ENCODE data around the gene BMP6.

Gene BMP6

GRCh38 chr6:7901056-7901455 is 175.2 kb downstream of the BMP6 start:
- in situ Hi-C loops (cut with MboI; ENCODE audit: low sequenced_read_pairs): no loop called here

DNA sequence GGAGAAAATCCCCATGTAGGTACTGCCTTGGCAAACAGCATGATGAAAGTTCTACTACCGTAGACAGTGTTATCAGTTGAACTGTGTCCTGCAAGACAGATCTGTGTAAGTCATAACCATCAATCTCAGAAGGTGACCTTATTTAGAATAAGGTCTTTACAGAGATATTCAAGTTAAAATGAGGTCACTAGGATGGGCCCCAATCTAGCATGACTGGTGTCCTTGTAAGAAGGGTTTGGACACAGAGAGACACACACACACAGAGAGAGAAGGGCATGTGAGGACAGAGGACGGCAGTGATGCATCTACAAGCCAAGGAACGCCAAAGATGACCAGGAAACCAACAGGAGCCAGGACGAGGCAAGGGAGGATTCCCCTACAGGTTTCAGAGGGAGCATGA is 175.9 kb downstream of the BMP6 start:
- in situ Hi-C loops (cut with MboI; ENCODE audit: low sequenced_read_pairs): no loop called here

DNA sequence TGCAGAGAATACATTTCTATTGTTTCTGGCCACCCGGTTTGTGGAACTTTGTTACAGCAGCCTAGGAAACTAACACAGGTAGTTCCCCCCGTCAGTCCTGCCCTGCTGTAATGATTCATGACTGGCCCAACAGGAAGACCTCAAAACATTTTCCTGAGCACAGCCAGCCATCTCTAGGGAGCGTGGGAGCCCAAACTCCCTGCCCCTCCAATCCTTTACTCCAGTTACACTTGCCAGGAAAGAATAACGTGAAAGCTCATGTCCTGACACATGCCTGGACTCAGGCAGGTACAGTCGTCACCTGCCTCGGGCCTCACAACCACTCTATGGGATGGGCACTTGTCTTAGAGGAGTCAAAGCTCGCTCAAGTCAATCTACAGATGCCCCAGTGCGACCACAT is 176.3 kb downstream of the BMP6 start:
- in situ Hi-C loops (cut with MboI; ENCODE audit: low sequenced_read_pairs): no loop called here

DNA sequence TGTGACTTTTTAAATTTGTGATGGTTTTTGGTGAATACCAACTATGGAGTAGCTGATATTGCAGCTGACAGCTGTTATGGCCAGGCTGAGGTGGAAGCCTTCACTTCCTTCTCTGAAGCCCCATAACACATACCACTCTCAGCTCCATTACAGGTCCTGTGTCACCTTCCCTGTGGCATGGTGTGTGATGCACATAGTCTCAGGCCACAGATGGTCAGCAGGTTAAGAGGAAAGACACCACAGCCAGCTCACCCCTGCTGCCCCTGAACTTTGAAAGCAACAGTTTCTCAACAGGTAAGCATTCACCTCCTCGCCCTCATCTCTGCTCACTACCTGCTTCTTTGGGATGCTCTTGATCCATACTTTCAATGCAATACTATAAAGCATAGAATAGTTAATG is 177.0 kb downstream of the BMP6 start:
- in situ Hi-C loops (cut with MboI; ENCODE audit: low sequenced_read_pairs): no loop called here

- in situ Hi-C loops (cut with MboI; ENCODE audit: low sequenced_read_pairs): no loop called here
Observed at GRCh38 chr6:7903673-7904072, 177.8 kb downstream of the BMP6 start.

GRCh38 chr6:7904654-7905319 is 178.9 kb downstream of the BMP6 start:
- in situ Hi-C loops (cut with MboI; ENCODE audit: low sequenced_read_pairs): no loop called here

DNA sequence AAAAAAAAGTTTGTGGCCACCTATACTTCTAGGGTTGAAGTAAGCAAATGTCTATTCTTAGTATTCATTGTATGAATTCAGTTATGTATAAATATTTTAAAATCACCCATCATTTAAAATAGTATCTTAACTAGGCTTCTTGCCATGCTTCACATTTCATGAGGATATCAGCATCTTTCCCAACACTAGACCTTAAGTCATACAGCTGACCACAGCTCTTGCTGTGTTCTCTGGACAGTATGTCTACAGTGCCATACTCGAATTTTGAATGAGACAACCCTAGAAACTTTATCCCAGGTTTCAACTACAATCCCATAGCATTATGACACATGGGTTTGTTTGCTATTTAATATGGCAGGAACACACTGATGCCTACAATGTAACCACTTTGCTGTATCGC is 179.5 kb downstream of the BMP6 start:
- in situ Hi-C loops (cut with MboI; ENCODE audit: low sequenced_read_pairs): no loop called here

DNA sequence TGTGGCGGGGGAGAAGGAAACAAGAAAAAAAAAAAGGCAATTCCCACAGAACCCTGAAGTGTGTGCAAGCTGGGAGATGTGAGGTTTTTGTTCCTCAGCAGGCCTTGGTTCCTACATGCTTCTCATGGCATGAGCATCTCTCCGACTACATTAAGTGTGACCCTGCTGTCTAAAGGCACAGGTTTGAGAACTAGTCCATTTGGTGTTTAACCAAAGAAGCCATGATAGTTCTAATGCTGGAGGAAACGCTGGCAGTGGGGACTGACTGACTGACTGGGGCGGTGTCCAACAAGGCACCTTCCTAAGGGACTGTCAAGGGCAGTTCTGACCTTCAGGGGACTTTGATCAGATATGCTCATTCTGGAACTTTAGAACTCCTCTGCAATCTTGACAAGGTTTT is 180.8 kb downstream of the BMP6 start:
- in situ Hi-C loops (cut with MboI; ENCODE audit: low sequenced_read_pairs): no loop called here

DNA sequence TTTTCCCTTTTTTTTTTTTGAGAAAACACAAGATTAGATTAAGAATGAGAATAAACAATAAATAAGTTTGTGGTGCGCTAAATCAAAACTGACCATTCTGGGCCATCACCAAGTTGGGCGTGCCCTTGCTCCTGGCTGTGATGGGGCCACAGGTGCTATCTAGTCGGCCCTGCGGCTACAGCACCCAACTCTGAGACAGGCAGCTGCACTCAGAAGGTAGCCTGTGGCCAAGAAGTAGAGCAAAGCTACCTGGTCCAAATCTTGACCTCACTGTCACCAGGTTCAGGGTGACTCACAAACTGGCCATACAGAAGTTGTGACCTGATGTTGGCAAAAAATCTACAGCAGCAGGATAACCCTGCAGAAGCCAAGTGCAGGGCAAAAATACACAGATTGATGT is 181.3 kb downstream of the BMP6 start:
- in situ Hi-C loops (cut with MboI; ENCODE audit: low sequenced_read_pairs): no loop called here

GRCh38 chr6:7909323-7910276 is 183.7 kb downstream of the BMP6 start:
- in situ Hi-C loops (cut with MboI; ENCODE audit: low sequenced_read_pairs): no loop called here

- in situ Hi-C loops (cut with MboI; ENCODE audit: low sequenced_read_pairs): no loop called here
Observed at GRCh38 chr6:7910298-7910653, 184.4 kb downstream of the BMP6 start.

DNA sequence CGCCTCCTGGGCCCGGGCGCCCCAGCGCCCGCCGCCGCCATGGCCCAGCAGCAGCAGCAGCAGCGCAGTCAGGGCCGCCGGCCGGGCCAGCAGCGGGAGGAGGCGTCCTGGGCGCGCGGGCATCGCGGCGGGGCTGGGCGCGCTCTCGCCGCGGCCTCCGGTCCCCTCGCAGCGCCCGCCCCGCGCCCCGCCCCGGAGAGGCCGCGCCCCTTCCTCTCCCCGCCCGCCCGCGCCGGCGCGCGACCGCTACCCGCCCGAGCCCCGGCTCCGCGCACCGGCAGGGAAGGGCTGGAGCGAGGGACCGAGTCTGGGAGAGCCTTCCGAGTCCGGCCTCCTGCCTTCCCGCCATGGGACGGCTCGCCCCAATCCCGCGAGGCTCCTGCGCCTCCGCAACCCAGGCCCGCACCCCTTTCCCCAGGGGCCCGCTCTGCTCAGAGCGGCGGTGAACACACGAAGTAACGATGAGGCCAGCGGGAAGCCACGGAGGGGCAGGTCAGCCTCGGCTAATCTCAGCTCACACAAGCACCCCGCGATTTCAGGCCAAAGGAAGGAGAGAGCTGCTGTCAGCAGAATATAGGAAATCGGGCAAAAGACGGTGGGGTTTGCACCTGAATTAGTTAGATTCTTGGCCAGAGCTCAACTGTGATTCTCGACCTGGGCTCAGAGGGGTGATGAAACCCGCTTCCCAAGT is 184.9 kb downstream of the BMP6 start, which contains the start of gene TXNDC5:
Gene TXNDC5 (minus strand): TSS at position 135 of the 691 bp plus-strand sequence. CDS start 12 bp downstream, at position 123.
- in situ Hi-C loops (cut with MboI; ENCODE audit: low sequenced_read_pairs): no loop called here

DNA sequence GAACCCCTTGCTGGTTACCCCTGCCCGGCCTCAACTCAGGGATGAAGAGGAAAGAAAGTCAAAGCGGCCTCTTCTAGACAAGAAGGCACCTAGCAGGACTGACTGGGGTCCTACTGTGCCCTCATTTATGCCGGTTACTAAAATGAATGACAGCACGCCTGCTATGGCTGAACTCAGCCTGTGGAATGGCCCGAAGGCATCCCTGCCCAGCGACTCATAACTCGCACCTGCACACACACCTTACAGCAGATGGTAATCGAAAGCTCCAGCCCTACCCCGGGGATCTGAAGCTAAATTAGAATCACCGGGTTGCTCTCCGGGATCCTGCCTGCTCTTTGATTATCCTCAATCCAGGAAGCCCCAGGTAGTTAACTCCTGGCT is 185.4 kb downstream of the BMP6 start:
- in situ Hi-C loops (cut with MboI; ENCODE audit: low sequenced_read_pairs): no loop called here

- in situ Hi-C loops (cut with MboI; ENCODE audit: low sequenced_read_pairs): no loop called here
Observed at GRCh38 chr6:7912024-7912423, 186.1 kb downstream of the BMP6 start.

GRCh38 chr6:7912736-7913517 is 187.0 kb downstream of the BMP6 start:
- in situ Hi-C loops (cut with MboI; ENCODE audit: low sequenced_read_pairs): no loop called here

DNA sequence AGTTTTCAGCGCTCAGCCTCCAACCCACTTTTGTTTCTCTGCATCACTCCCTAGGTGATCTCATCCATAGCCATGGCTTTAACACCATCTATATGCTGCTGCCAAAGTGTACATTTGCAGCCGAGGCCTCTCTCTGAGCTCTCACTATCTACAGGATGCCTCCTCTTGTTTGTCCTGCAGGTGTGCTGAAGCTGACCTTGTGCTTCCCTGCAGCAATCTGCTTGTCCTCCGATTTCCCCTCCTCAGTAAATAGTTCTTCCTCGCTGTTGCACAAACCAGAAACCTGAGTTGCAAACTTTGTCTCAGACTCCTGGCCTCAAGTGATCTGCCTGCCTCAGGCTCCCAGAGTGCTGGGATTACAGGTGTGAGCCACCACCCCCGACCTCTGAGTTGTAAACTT is 188.4 kb downstream of the BMP6 start:
- in situ Hi-C loops (cut with MboI; ENCODE audit: low sequenced_read_pairs): no loop called here

DNA sequence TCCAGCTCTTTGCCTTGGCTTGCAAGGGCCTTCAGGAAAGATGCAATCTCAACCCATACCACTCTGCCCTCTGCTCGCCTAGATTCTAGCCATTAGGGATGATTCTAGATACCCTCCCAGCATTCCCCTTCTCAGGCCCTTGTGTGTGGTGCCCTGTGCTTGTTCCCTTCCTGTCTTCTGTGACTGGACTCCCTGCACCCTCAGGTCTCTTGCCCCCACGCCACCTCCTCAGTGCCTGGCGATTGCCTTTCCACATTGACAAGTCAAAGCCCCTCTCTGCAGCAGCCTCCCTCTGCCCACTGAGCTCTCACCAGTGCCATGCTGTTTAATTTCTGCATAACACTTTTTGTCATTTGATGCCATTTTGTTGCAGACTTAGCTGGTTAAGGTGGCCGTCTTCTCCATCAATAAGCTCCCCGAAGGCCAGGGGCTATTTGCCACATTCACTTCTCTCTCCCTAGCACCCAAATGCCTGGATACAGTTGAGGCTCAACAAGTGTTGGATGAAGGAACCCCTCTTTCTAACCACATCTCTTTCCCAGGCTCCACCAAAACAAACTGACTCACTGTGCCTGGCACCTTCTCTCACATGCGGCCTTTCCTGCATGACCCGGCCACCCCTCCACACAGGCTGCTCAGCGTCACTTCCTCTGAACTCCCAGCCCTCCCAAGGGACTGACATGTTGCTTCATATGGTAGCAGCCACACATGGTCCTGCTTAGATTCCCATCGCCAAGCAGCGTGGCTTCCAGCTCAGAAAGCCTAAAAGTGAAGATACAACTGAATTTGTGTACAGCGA is 189.3 kb downstream of the BMP6 start:
- in situ Hi-C loops (cut with MboI; ENCODE audit: low sequenced_read_pairs): no loop called here

GRCh38 chr6:7916959-7917358 is 191.1 kb downstream of the BMP6 start:
- in situ Hi-C loops (cut with MboI; ENCODE audit: low sequenced_read_pairs): no loop called here

DNA sequence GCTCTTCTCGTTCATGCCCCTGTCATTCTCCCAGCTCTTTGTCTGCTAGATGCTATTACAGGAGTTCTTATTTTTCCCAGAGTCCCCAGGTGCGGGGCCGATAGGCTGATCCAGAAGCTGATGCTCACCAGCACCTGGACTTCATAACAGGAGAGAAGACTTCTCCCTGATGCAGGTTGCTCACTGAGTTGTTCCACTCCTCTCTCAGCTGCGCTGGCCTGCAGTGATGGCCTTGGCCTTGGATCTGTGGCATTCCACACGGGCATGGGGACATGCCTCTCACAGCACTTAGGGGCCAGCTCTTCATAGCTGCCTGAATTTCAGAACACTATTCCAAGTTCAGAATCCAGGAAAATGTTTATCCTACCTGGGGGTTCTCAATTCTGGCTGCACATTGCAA is 191.8 kb downstream of the BMP6 start:
- in situ Hi-C loops (cut with MboI; ENCODE audit: low sequenced_read_pairs): no loop called here

DNA sequence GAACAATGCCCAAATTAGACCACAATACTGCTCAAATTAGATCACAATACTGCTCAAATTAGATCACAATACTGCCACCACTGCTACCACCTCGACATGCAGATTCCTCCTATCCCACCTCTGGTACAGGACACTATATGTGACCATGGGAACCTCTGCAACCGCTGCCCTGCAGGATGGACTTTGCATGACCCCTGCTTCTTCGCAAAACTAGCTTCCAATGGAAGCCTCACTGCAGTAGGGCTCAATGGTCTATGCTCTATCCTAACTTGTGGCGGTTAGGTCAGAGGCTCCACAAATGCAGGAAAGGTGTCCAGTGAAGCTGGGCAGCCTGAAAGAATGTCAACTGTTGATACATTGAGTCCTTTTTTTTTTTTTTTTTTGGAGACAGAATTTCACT is 192.5 kb downstream of the BMP6 start:
- in situ Hi-C loops (cut with MboI; ENCODE audit: low sequenced_read_pairs): no loop called here
